ENCODE measurements around the gene TNFRSF1A.

DNA sequence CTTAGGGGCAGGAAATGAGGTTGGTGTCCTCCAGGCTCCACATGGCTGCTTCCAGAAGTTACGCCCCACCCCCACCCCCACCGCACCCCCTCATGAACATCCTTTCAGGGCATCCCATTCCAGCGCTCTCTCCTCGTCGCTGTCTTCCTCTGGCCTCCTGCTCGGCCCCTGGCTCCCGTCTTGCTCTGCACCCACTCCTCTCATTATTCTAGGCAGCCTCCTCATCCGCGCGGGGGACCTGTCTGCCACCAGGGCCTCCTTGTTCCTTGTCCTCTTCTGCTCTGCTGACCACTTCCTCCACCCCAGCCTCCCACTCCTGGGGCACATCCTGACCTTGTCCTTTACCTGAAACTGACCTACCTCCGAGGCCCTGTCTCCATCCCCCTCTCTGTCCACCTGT lies 61.2 kb downstream of the TNFRSF1A start:
- TF ChIP-seq, protein P1, sequence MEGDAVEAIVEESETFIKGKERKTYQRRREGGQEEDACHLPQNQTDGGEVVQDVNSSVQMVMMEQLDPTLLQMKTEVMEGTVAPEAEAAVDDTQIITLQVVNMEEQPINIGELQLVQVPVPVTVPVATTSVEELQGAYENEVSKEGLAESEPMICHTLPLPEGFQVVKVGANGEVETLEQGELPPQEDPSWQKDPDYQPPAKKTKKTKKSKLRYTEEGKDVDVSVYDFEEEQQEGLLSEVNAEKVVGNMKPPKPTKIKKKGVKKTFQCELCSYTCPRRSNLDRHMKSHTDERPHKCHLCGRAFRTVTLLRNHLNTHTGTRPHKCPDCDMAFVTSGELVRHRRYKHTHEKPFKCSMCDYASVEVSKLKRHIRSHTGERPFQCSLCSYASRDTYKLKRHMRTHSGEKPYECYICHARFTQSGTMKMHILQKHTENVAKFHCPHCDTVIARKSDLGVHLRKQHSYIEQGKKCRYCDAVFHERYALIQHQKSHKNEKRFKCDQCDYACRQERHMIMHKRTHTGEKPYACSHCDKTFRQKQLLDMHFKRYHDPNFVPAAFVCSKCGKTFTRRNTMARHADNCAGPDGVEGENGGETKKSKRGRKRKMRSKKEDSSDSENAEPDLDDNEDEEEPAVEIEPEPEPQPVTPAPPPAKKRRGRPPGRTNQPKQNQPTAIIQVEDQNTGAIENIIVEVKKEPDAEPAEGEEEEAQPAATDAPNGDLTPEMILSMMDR (IDR thresholded peaks at IDR 0.05), result no peak
- TF ChIP-seq POLR2A (IDR thresholded peaks at IDR 0.05) (no peak), POLR2AphosphoS5 (IDR thresholded peaks at IDR 0.05) (no peak), EP300 (IDR thresholded peaks at IDR 0.05; ENCODE audit: low read depth) (no peak)

Data from transverse colon (tissue), 4 donors.